HG03135 (cell line): ENCODE measurements around the gene LRRC34.
A peak's percentile ranks its signal among the peaks of the same experiment; 100 is the strongest.

Experiments used
- ATAC-seq: cut with Tn5 transposase; IDR thresholded peaks from one replicate; pipeline ENCODE4 v1.9.1; 2021; ENCODE audit warnings: mild to moderate bottlenecking, moderate library complexity; ENCODE audit not compliant: unreplicated experiment

LRRC34 gene

DNA sequence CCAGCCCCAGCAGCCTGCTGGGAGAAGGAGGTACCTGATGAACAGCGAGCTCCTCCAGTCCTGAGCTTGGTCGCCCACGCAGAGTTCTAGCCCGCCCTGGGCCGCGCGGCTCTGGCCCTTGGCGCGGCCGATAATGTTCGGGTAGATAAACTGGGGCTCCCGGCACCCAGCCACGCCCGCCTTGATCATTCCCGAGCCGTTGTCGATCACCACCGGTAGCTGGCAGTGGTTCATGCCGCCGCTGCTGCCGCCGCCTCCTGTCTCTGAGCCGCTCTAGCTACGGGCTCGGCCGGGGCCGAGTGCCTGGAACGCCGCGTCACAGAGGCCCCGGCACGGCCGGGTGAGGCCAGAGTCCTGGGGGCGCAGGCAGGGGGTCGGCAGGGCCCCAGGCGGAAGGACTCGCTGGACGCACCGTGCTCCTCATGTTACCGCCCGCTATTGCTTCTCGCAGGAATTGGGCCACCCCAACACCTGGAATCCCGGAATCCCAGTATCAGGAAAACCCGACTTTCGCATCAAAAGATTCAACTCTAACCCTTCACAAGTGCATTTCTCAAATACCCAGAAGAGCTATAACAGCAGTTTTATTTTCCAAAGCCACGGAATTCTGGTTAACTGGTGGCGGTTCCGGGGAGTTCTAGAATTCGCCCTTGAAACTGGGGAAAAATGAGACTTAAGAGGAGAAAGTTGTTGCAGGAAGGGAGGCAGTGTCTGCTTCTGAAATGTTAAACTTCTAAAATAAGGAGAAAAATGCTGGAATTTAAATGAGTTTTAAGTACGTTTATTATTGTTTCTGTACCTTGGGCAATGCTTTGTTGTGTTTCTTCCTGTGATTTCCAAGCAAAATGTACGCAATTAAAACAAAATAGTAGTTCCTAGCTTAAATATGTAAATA lies 43.2 kb downstream of the LRRC34 start, which contains the start of gene ACTRT3:
Gene ACTRT3, minus strand, starts transcription at position 275 of the 895 bp plus-strand sequence. Its CDS starts 41 bp downstream, at position 234.
- peak; percentile 24 for ATAC-seq

DNA sequence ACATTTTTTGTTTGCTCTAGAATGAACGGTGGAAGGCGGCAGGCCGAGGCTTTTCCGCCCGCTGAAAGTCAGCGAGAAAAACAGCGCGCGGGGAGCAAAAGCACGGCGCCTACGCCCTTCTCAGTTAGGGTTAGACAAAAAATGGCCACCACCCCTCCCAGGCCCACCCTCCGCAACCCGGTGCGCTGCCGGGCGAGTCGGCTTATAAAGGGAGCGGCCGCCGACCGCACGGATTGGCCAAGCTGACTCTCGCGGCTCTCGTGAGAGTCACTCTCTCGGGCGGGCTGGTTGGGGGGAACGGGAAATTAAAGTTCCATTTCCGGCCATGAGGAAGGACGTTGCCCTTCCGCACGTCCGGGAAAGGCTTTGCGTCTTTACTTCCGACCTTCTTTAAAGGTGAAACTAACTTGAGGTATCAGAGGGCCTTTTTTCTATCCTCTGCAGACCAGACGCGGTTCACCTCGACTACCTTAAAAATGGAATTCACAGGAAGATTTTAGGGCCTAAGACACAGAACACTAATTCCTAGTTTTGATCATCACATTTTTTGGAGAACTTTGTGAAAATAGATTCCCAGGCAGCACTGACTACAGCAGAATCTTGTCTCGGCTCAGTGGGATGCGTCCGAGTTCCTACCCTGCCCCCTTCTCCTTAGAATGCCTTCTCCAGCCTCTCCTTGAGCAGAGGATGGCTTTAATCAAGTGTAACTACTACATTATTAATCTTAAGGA lies 47.7 kb downstream of the LRRC34 start, which contains the start of gene TERC:
Gene TERC, minus strand, starts transcription at position 179 of the 731 bp plus-strand sequence.
- ATAC-seq: peak; percentile 74

DNA sequence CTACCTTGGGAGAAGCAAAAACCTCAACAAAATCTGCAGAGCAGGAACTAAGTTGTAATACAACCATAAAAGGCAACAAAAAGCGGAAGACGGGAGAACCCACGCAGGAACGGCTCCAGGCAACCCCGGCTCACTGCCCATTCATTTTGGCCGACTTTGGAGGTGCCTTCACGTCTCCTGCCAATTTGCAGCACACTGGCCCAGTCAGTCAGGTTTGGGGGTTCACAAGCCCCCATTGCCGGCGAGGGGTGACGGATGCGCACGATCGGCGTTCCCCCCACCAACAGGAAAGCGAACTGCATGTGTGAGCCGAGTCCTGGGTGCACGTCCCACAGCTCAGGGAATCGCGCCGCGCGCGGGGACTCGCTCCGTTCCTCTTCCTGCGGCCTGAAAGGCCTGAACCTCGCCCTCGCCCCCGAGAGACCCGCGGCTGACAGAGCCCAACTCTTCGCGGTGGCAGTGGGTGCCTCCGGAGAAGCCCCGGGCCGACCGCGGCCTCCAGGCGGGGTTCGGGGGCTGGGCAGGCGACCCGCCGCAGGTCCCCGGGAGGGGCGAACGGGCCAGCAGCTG lies 48.3 kb downstream of the LRRC34 start:
- ATAC-seq: peak; percentile 33

DNA sequence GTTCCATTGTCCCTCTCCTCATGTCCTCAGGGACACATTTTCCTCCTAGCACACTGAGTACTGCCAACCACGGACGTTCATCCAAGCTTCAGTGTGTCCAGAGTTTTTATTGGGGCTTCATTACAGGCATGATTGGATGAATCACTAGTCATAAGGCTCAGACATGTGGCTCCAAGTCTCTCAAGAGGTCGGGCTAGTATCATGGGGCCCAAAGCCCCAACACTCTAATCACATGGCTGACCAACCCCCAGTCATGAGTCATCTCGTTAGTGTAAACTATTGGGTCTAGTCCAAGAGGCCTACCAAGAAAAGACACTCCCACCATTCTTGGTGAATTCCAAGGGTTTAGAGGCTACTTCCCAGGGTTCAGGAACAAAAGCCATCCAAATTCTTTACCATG lies 52.2 kb downstream of the LRRC34 start:
- ATAC-seq: no peak

DNA sequence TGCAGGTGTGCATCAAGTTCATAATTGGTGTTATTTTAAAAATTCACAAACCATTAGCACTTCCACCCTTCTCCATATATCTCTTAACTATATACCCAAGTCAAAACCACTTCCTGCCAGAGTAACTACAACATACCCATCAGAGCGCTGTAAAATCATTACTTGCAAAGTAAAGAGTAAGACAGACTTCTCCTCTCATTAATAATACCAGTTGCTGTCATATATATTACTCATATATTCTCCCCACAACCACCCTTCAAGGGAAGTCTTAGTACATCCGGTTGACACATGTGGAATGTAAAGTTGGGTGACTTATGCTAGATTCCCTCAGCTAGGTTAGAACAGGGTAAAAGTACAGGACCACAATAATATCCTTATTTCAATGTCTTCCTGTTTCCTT lies 53.4 kb downstream of the LRRC34 start:
- ATAC-seq: peak; percentile 61

DNA sequence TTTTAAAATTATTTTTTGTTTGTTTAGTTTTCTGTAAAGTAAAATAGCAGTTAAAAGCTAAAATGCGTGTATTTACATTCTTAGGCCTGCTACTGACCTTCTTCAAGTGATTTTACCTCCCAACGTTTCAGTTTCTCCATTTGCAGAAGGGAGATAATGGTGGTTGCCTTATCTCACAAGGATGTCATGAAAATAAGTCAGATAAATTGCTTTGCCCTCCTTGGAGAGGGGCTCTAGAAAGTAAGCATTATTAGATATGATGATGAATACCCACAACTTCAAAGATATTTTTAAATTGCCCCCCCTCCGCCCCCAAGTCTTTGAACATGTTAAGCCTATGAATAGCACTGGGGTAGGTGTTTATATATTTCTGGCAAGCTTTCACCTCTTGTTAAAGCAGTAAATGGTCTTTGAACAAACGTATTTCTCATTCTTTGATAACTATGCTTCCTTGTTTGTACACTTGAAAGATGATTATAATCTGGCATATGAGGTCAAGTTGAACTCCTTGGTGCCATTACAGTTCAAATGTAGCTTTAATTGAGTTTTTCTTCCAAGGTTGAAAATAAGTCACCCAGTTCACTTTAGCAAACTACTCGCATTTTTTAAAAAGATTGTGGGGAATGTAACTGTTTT lies 54.2 kb downstream of the LRRC34 start:
- no peak for ATAC-seq

DNA sequence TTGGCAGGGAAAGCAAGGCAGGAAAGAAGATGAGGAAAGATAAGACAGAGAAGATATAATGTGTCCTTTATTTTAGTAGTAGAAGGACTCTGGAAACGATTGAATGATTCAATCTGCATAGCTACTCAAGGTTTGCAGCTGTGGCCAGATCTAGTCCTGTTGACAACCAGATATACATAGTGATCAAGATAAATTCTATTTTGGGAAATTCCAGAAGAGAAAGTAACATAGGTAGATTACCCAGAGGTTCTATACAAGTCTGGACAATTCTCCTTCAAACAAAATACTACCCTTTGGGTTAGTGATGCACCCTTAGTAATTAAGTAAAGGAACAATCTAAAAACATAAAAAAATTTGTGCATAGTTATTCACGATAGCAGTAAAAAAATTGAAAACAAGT lies 57.2 kb downstream of the LRRC34 start:
- no peak for ATAC-seq

DNA sequence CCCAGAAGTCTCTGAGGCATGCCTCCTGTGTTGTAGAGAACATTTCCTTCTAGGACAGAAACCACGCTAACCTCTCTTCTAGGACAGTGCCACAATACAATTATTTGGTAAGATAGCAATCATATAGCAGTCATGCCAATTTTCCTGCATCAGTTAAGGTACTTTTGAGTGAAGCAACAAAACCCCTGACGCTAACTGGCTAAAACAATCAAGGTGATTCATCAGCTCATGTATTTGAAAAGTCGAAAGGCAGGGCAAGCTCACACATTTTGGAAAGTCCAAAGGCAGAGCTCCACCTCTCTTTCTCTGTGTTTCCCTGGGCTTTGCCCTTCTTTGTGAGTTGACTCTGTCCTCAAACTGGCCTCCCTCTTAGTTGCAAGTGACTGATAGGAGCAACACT lies 58.0 kb downstream of the LRRC34 start:
- ATAC-seq: no peak

DNA sequence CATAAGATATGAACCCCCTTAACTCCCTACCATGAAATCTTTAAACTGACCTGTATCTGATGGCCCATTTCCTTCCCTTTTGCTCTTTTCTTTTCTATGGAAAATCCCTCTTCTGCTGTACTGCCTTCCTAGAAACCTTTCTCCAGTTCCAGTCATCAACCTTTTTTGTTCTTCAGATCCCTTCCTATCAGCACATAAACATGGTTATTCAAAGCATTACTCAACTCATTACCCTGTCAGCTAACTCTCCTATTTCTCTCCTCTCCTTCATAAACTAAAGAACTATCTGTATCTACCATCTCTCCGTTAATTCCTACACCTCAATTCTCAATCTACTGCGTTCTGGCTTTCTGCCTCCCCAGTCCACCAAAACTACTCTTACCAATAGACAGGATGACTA lies 60.8 kb downstream of the LRRC34 start:
- no peak for ATAC-seq

DNA sequence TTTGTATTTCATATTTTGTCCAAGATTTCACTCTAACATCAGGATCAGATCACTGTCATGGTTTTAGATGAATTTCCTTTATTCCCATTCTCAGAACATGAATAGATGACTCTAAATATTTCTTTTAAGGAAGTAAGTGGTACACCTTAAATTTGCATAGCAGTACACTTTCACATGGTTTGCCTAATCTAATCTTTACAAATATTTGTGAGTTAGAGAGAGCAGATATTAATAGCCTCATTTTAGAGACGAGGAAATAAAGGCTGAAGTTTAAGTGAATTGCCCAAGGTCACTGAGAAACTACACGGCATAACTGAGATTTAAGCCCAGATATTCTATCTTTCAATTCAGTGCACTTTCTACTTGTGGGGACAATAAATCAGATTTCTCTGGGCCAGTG lies 62.0 kb downstream of the LRRC34 start:
- no peak for ATAC-seq

DNA sequence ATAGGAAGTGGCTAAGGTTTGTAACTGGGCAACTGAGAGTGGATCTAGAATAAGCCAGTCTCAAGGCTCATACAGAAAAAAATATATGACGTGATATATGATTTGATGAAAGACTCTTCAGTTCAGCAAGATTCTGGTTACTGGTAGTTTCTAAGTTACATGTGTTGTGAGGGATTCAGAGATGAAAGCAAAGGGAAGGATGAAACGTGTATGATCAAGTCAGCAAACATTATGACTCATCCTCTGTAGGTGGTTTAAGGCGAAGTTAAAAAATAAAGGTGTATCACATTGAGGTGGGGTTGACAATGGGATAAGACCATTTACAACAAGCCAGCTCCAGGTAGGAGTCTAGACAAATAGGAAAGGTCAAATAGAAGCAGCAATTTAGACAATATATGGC lies 64.0 kb downstream of the LRRC34 start:
- no peak for ATAC-seq

DNA sequence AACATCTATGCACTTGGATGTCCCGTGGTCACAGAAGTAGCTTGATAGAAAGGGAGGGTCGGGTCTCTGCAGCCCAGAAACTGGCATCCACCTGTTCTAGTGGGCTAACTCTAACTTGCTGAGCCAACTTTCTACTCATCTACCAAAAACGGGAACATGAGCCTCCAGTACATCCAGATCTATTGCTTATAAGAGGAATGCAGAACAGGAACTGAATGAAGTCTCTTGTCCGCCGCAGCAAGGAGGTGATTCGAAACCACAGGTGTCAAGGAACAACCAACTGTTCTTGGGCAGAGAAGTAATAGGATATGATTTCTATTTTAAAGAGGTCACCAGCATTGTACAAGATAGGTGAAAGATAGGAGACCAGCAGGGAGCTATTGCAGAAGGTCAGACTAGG lies 65.8 kb downstream of the LRRC34 start:
- ATAC-seq: no peak

DNA sequence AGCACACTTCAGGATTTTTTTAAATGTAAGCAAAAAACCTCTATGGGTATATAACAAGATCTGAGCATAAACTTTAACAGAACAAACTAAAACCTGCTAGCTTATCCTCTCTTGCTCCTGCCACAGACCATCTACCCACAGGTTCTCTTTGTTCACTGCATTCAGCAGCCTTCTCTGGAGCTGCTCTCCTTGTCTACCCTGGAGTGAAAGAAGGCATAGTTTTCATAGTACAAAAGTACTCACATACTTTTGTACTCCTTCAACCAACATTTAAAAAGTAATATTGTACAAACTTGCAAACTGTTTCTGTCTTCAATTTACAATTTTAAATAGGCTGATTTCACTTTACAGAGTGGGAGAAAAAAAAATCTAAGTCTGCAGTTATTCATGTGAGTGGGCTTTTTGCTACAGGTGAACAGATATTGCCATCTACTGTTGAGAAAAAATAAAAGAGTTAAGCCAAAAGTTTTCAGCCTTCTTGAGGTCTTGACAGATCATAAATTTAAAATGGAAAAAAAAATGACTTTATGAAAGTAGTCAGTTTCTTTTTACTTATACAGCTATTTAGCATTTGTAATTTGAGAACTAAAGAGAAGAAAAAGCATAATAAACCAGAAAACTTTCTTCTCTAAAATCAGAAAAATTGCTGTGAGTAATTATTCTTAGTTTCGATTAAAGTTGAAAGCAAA lies 68.2 kb downstream of the LRRC34 start:
- no peak for ATAC-seq
